AG09319 (cell line): ENCODE measurements around the gene CPNE4.

Source experiments
- DNase-seq: peaks from one replicate; pipeline ENCODE4 v3.0.0-alpha.2; 2010; ENCODE audit warnings: low read depth; ENCODE audit errors: extremely low read depth
- TF ChIP-seq, protein P1 (sequence below): IDR thresholded peaks from 2 replicates; pipeline ENCODE4 v1.5.1; 2011; ENCODE audit warnings: low read depth, mild to moderate bottlenecking, inconsistent platforms, low read length, moderate library complexity

Gene CPNE4

GRCh38 chr3:131883711-131884407 is 151.0 kb downstream of the CPNE4 start:
- no peak for DNase-seq

GRCh38 chr3:131883086-131883485 is 151.7 kb downstream of the CPNE4 start:
- TF ChIP-seq, protein P1, sequence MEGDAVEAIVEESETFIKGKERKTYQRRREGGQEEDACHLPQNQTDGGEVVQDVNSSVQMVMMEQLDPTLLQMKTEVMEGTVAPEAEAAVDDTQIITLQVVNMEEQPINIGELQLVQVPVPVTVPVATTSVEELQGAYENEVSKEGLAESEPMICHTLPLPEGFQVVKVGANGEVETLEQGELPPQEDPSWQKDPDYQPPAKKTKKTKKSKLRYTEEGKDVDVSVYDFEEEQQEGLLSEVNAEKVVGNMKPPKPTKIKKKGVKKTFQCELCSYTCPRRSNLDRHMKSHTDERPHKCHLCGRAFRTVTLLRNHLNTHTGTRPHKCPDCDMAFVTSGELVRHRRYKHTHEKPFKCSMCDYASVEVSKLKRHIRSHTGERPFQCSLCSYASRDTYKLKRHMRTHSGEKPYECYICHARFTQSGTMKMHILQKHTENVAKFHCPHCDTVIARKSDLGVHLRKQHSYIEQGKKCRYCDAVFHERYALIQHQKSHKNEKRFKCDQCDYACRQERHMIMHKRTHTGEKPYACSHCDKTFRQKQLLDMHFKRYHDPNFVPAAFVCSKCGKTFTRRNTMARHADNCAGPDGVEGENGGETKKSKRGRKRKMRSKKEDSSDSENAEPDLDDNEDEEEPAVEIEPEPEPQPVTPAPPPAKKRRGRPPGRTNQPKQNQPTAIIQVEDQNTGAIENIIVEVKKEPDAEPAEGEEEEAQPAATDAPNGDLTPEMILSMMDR, result no peak
- no peak for DNase-seq

More at GRCh38 chr3:131883711-131884407, 151.0 kb downstream of the CPNE4 start:
- TF ChIP-seq, protein P1, result no peak

DNA sequence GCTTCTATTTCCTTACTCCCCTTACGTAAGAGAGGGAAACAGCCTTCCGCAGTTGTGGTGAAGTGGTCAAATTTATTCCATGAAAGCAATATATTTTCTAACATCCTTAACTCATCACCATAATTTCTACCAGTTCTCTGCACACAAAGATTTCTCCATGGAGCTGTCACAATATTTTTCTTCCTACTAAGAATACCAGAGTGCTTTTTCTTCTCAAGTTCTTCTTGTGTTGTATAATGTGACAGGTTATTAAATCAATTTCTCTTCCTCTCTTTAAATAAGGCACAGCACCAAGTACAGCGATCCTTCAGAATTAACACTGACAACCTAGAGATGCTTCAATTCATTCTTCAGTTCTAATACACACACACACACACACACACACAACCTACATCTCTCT is 153.0 kb downstream of the CPNE4 start:
- no peak for DNase-seq
- TF ChIP-seq, protein P1, result no peak

DNA sequence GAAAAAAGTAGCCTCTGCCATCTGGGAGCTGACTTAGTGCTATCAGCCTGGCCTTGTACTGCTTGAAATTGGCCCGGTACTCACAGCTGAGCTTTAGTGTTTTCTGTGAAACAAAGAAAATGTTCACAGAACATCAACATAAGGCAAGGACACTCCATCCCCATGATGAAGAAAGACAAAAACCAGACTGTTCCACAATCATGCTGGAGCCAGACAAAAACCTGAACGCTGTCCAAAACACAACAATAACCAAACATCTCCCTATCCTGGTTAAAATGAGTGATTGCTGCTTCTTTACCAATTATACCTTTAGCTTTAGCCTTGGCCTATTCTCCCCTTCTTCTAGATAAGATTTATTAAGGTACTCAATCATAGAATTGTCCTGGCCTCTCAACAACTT is 153.9 kb downstream of the CPNE4 start:
- DNase-seq, result no peak
- TF ChIP-seq, protein P1, result no peak

DNA sequence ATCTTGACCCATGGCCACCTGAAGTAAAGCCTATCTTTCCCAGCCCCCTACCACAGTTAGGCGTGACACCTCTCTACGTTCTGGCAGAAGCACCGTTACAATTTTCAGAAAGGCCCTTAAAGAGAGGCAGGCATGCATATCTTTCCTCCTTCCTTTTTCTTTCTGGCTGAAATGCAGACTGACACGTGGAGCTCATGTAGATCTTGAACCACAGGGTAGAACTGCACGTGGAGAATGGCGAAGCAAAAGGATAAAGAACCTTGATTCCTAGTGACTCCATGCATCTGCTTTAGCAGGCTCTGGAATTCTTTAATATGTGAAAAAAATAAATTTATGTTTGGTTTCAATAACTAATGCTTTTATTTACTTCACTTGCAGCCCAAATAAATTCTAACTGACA is 166.6 kb downstream of the CPNE4 start:
- DNase-seq, result no peak
- TF ChIP-seq, protein P1, result no peak

DNA sequence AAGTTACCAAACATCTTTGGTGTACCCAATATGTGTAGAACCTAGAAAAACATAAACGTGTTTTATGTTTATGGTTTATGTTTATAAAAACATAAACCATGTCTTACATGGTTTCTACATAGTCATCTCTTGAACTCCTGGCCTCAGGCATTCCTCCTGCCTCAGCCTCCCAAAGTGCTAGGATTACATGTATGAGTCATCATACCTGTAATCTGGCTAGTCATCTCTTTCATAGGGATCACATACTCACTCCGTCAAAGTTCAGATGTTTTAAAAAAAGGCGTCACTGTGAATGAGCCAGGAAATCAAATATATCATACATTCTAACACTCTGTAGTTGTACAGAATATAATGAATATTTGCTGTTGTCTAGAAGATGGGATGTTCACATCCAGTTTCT is 178.6 kb downstream of the CPNE4 start:
- TF ChIP-seq, protein P1, result no peak
- DNase-seq, result no peak

DNA sequence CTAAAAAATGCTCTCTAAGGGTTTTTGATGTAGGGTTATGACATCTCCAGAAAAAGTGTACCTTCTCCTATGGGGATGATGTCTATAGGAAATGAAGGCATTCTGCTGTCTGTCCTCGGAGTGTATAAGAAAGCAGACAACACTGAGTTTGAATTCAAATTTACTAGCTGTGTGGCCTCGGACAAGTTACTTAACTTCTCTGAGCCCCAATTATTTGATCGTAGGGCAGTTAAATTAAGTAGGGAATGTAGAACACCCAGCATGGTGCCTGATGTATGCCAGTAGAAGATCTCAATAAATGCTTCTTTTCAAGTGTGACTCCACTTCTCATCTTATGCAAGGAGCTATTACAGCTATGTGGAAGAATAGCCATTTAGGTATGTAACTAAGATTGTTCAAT is 184.6 kb downstream of the CPNE4 start:
- TF ChIP-seq, protein P1, result no peak
- no peak for DNase-seq
